Measurements from ENCODE around the gene MACROD2. TPM values are rescaled to one million over a fixed set of nuclear protein-coding genes. Genes with fewer than 3 reads are reported as not detected.

MACROD2 gene
- total RNA-seq, 2 donors from 2014 or later: 0.95 to 4.2 TPM

GRCh38 chr20:14790771-14791620 is 795.7 kb downstream of the MACROD2 start:
- no peaks in the 10 kb centered on the region for H3K9me3 ChIP-seq
- H3K27me3 ChIP-seq (replicated peaks; ENCODE audit: insufficient read depth): no peaks in the 10 kb centered on the region
- DNase-seq (ENCODE audit: low spot score): no peak
- no peak for TF ChIP-seq CTCF (IDR thresholded peaks at IDR 0.05)
- no peaks in the 10 kb centered on the region for H3K4me1 ChIP-seq (ENCODE audit: control insufficient read depth in 1 of 2, low read depth in 2 of 2)
- no peak overlapping the region for H3K4me3 ChIP-seq
- H3K27ac ChIP-seq: no peak overlapping the region
- no peak for ATAC-seq (ENCODE audit: insufficient number of reproducible peaks, low FRiP score, low read depth)
- H3K36me3 ChIP-seq: no peaks in the 10 kb centered on the region

GRCh38 chr20:14792915-14793314 is 797.6 kb downstream of the MACROD2 start:
- no peak for TF ChIP-seq CTCF (IDR thresholded peaks at IDR 0.05)
- DNase-seq (ENCODE audit: low spot score) (no peak), ATAC-seq (ENCODE audit: insufficient number of reproducible peaks, low FRiP score, low read depth) (no peak)
- Histone ChIP-seq H3K27ac (no peak overlapping the region), H3K9me3 (no peaks in the 10 kb centered on the region), H3K4me3 (no peak overlapping the region), H3K4me1 (ENCODE audit: control insufficient read depth in 1 of 2, low read depth in 2 of 2) (no peaks in the 10 kb centered on the region), H3K27me3 (replicated peaks; ENCODE audit: insufficient read depth) (no peaks in the 10 kb centered on the region), H3K36me3 (no peaks in the 10 kb centered on the region)

GRCh38 chr20:14799545-14800216 is 804.4 kb downstream of the MACROD2 start:
- ATAC-seq (ENCODE audit: insufficient number of reproducible peaks, low FRiP score, low read depth): no peak
- Histone ChIP-seq H3K4me1 (ENCODE audit: control insufficient read depth in 1 of 2, low read depth in 2 of 2) (no peaks in the 10 kb centered on the region), H3K9me3 (no peaks in the 10 kb centered on the region), H3K4me3 (no peak overlapping the region), H3K27me3 (replicated peaks; ENCODE audit: insufficient read depth) (no peaks in the 10 kb centered on the region), H3K36me3 (no peaks in the 10 kb centered on the region), H3K27ac (no peak overlapping the region)
- no peak for DNase-seq (ENCODE audit: low spot score)
- no peak for TF ChIP-seq CTCF (IDR thresholded peaks at IDR 0.05)

- TF ChIP-seq CTCF (IDR thresholded peaks at IDR 0.05): no peak
Observed at GRCh38 chr20:14800707-14801425, 805.5 kb downstream of the MACROD2 start.

More at GRCh38 chr20:14800707-14801425, 805.5 kb downstream of the MACROD2 start:
- Histone ChIP-seq H3K27ac (no peak overlapping the region), H3K4me3 (no peak overlapping the region), H3K27me3 (replicated peaks; ENCODE audit: insufficient read depth) (no peaks in the 10 kb centered on the region), H3K9me3 (no peaks in the 10 kb centered on the region), H3K36me3 (no peaks in the 10 kb centered on the region), H3K4me1 (ENCODE audit: control insufficient read depth in 1 of 2, low read depth in 2 of 2) (no peaks in the 10 kb centered on the region)
- ATAC-seq (ENCODE audit: insufficient number of reproducible peaks, low FRiP score, low read depth) (no peak), DNase-seq (ENCODE audit: low spot score) (no peak)
